ENCODE data around the gene RARRES1.

GRCh38 chr3:158663246-158663645, 69.0 kb downstream of the RARRES1 start:
- TF ChIP-seq CTCF (conservative IDR thresholded peaks at IDR 0.05; ENCODE audit: low read length) (no peak), EZH2phosphoT487 (IDR thresholded peaks at IDR 0.05; ENCODE audit: borderline replicate concordance, low read depth, low read length) (no peak)
